Stomach (tissue), 9 donors: ENCODE data around the gene CELF5. TPM values are rescaled to one million over a fixed set of nuclear protein-coding genes. Genes with fewer than 3 reads are reported as not detected.

ENCODE experiments used
- DNase-seq, 2 donors: peaks; one replicate each; pipeline versions ENCODE4 v3.0.0 to v3.0.0-alpha.2; 2013 to 2019
- H3K27ac ChIP-seq, 5 donors: fragments of 200-600 bp in 4 of 5; sonication (generic) in 4 of 5; one replicate each; pipeline ENCODE4 v1.5.1; 2013 to 2019; ENCODE audit warnings: mild to moderate bottlenecking in 1 of 5, moderate library complexity in 1 of 5
- H3K27me3 ChIP-seq, 3 donors: fragments of 200-600 bp; sonication (generic); one replicate each; pipeline ENCODE4 v1.5.1; 2017 to 2019; ENCODE audit warnings: mixed run types in 1 of 3
- H3K36me3 ChIP-seq, 4 donors: fragments of 200-600 bp; sonication (generic); 1 replicate in 3 of 4; 2 replicates in 1 of 4; pipeline ENCODE4 v1.5.1; 2016 to 2019
- H3K4me1 ChIP-seq, 4 donors: fragments of 200-600 bp; sonication (generic); one replicate each; pipeline ENCODE4 v1.5.1; 2016 to 2019
- H3K4me3 ChIP-seq, 4 donors: fragments of 200-600 bp; sonication (generic) in 3 of 4; one replicate each; pipeline ENCODE4 v1.5.1; 2016 to 2019; ENCODE audit warnings: mild to moderate bottlenecking in 1 of 4
- H3K9me3 ChIP-seq, 4 donors: fragments of 200-600 bp; sonication (generic); one replicate each; pipeline ENCODE4 v1.5.1; 2016 to 2019
- EP300 ChIP-seq: sonication (generic); formaldehyde crosslinking; IDR thresholded peaks from one replicate; pipeline ENCODE4 v1.6.1; 2017; ENCODE audit warnings: antibody characterized with exemption
- POLR2A ChIP-seq, 4 donors: fragments of 450-650 bp; IDR thresholded peaks; one replicate each; pipeline ENCODE4 v1.6.1; 2016; ENCODE audit warnings: antibody characterized with exemption in 4 of 4, control low read depth in 2 of 4, mild to moderate bottlenecking in 1 of 4, moderate library complexity in 1 of 4
- POLR2AphosphoS5 ChIP-seq, 3 donors: sonication (generic); formaldehyde crosslinking; IDR thresholded peaks; one replicate each; pipeline ENCODE4 v1.6.1; 2016; ENCODE audit warnings: antibody characterized with exemption in 3 of 3
- WGBS, 5 donors: extraction: QIAGEN DNeasy Blood & Tissue Kit in 3 of 5; methylation state at CpG; one replicate each; pipeline versions ENCODE4 v1.1.5 to v1.1.7; 2013 to 2018; 5-methylcytosine and 5-hydroxymethylcytosine counted together
- intact Hi-C: fragments of 100-400 bp; cut with DNase I; formaldehyde crosslinking; loops from one replicate; pipeline ENCODE4 v1.15.1; 2023; ENCODE audit warnings: low total_unique reads
- polyA plus RNA-seq, 3 donors: library from polyadenylated mRNA; stranded (reverse); fragments of 200-250 nt; gene quantifications; one replicate each; pipeline ENCODE4 v1.2.3, GENCODE V29; 2013
- total RNA-seq, 5 donors: library from RNA; depleted of rRNA; stranded (reverse); fragments of >200 nt; gene quantifications; one replicate each; pipeline versions ENCODE4 v1.1.0 to v1.2.3, GENCODE V29; 2014 to 2016
- TF ChIP-seq, protein P1 (sequence below), 7 experiments: fragments of 450-650 bp in 4 of 7; fragments of 200-600 bp in 3 of 7; sonication (generic) in 3 of 7; IDR thresholded peaks; one replicate each; pipeline ENCODE4 v1.5.1; 2016 to 2019; ENCODE audit warnings: antibody characterized with exemption in 7 of 7, control low read depth in 2 of 7, mild to moderate bottlenecking in 1 of 7
- donor health status: healthy with polysubstance abuse.
- donor health status: Bipolar disorder and iron deficiency.
- donor health status: healthy.

CELF5 gene
- total and polyA plus RNA-seq, 8 donors, result 0.18 TPM; not detected in 6

DNA sequence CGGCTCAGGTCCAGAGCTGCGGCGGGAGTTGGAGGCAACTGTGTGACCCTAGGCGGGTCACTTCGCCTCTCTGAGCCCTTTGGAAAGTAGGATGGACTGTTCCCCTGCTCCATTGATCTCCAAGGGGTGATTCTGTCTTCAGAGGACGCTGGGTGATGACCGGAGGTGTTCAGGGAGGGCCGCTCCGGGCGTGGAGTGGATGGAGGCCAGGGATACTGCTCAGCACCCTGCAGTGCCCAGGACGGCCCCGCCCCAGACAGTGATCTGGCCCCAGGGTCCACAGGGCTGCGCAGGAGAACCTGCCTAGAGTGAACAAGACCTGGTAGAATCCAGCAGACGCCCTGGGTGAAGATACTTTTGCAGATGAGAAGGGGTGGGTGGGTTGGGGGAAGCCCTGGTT lies 31.8 kb upstream of the CELF5 start:
- Histone ChIP-seq H3K27me3 (no peaks in the 10 kb centered on the region), H3K4me1 (peaks cover 13 to 28% (median 23%) of the 10 kb centered on the region in 4 donors), H3K36me3 (peaks cover 13 to 68% (median 49%) of the 10 kb centered on the region in 4 donors), H3K4me3 (no peak overlapping the region), H3K9me3 (no peaks in the 10 kb centered on the region), H3K27ac (no peak overlapping the region)
- WGBS, 5 donors, result 85 to 97% (median 91%) methylated on average over 4 to 14 of the region's 14 CpGs
- DNase-seq, result no peak
- TF ChIP-seq, protein P1, sequence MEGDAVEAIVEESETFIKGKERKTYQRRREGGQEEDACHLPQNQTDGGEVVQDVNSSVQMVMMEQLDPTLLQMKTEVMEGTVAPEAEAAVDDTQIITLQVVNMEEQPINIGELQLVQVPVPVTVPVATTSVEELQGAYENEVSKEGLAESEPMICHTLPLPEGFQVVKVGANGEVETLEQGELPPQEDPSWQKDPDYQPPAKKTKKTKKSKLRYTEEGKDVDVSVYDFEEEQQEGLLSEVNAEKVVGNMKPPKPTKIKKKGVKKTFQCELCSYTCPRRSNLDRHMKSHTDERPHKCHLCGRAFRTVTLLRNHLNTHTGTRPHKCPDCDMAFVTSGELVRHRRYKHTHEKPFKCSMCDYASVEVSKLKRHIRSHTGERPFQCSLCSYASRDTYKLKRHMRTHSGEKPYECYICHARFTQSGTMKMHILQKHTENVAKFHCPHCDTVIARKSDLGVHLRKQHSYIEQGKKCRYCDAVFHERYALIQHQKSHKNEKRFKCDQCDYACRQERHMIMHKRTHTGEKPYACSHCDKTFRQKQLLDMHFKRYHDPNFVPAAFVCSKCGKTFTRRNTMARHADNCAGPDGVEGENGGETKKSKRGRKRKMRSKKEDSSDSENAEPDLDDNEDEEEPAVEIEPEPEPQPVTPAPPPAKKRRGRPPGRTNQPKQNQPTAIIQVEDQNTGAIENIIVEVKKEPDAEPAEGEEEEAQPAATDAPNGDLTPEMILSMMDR (IDR thresholded peaks at IDR 0.05), result no peak
- TF ChIP-seq POLR2AphosphoS5 (IDR thresholded peaks at IDR 0.05), result no peak
- no peak for TF ChIP-seq EP300
- no peak for TF ChIP-seq POLR2A (IDR thresholded peaks at IDR 0.05)
- intact Hi-C loops, result no loop called here

DNA sequence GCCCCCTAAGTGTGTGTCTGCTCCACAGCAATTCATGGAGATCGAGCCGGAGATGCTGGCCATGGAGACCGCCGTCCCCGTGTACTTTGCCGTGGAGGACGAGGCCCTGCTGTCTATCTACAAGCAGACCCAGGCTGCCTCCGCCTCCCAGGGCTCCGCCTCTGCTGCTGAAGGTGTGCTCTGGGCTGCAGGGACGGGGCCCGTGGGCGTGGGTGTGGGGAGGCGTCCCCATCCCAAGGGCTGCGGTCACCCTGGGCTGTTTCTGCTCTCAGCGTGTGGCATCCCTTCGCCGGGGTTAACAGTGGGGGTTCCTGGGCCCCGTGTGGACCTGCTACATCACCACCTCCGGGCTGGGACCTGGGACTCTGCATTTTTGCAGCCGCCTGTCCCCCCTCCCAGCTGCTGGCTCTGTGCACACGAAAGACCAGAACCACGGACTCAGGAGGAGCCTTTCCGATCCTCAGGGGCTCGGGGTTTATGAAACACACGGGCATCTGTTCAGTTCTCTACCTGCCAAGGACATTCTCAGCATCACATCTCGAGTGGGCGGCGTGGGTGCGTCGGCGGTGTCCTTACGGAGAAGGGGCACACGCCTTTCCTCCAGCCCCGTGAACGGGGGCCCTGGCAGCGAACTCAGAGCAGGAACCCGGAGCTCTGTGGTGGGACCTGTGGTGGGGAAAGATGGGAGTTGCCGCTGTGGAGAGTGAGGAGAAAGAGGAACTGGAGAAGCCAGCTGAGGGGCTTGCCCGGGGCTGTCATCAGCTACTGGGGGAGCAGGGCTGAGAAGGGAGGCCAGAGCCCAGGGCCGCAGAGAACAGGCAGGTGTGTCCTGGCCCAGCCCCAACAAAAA lies 31.0 kb upstream of the CELF5 start:
- TF ChIP-seq EP300 (no peak), POLR2A (IDR thresholded peaks at IDR 0.05) (no peak), POLR2AphosphoS5 (IDR thresholded peaks at IDR 0.05) (no peak)
- TF ChIP-seq, protein P1 (IDR thresholded peaks at IDR 0.05), result no peak
- 87 to 92% (median 90%) methylated on average over 29 to 40 of the region's 40 CpGs for WGBS, 5 donors
- peaks cover 13 to 72% (median 52%) of the 10 kb centered on the region in 4 donors for H3K36me3 ChIP-seq

DNA sequence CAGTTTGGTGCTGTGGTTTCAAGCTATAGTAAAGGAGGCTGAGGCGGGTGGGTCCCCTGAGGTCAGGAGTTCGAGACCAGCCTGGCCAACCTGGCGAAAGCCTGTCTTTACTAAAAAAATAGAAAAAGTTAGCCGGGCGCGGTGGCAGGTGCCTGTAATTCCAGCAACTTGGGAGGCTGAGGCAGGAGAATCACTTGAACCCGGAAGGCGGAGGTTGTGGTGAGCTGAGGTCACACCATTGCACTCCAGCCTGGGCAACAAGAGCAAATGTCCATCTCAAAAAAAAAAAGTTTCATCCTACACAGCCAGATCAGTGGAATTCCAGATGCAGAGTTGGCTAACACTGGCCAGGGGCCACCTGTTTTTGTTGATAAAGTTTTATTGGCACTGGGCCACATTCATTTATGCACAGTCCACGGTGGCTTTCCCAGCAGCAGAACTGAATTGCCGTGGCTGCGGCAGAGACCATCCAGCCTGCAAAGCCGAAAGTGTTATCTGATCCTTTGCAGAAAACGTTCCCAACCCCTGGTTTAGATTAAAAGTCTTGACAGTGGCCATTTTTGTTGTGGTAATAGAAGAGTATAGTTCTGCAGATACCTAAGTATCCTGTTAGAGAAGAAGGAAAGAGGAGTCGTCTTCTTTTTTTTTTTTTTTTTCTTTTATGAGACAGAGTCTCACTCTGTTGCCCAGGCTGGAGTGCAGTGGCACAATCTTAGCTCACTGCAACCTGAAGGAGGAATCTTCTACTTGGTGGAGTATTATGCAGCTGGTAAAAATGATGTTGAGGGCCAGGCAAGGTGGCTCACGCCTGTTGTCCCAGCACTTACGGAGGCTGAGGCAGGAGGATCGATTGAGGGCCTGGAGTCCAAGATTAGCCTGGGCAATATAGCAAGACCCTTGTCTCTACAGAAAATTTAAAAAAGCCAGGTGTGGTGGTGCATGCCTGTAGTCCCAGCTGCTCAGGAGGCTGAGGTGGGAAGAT lies 30.1 kb upstream of the CELF5 start:
- Histone ChIP-seq H3K4me3 (no peak overlapping the region), H3K4me1 (peaks cover 0 to 11% (median 6%) of the 10 kb centered on the region in 4 donors), H3K27ac (no peak overlapping the region), H3K36me3 (peaks cover 13 to 72% (median 61%) of the 10 kb centered on the region in 4 donors), H3K27me3 (no peaks in the 10 kb centered on the region), H3K9me3 (no peaks in the 10 kb centered on the region)
- TF ChIP-seq, protein P1 (IDR thresholded peaks at IDR 0.05), result no peak
- no peak for TF ChIP-seq EP300
- no peak for DNase-seq
- intact Hi-C loops, result no loop called here
- 92 to 94% (median 92%) methylated on average over 17 of the region's 17 CpGs for WGBS, 5 donors

More for the DNA sequence above, 31.0 kb upstream of the CELF5 start:
- no peaks in the 10 kb centered on the region for H3K9me3 ChIP-seq
- no peak overlapping the region for H3K27ac ChIP-seq
- H3K4me3 ChIP-seq, result no peak overlapping the region
- intact Hi-C loops, result no loop called here
- H3K4me1 ChIP-seq, result peaks cover 8 to 20% (median 15%) of the 10 kb centered on the region in 4 donors
- DNase-seq, result no peak
- no peaks in the 10 kb centered on the region for H3K27me3 ChIP-seq
